ENCODE results near the gene NWD2.

Gene NWD2

DNA sequence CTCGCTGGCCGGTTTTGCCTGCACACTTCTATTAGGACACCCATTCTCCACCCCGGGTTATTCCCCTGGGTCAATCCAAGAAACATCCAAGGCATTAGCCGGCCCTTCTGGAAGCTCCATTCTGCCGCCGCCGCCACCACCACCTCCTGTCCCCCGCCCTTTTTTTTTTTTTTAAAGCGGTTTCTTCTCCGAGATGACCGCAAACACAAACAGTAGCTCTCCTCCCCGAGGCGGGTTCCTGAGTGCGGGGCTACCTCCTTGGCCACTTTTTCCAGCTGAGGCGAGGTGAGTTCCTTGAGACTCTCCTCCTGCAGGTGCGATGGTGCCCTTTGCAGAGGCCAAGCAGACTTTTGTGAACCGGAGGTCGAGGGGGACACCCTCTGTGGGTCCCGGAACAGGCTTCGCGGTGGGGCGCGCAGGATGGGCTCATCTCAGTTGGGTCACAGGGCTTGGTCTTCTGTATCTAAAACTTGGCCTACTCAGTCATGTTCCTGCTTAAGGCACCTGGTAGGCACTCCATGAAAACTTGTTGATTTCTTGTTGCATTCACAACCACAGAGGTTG is 930 bp downstream of the NWD2 start:
- Mint-ChIP-seq H3K4me1 (ENCODE audit: low read depth) (peaks cover 4% of the 10 kb centered on the region), H3K9me3 (no peaks in the 10 kb centered on the region), H3K4me3 (no peak overlapping the region), H3K27ac (no peak overlapping the region), H3K36me3 (ENCODE audit: low read depth) (no peaks in the 10 kb centered on the region), H3K27me3 (peaks cover 68% of the 10 kb centered on the region)
- DNase-seq = no peak

DNA sequence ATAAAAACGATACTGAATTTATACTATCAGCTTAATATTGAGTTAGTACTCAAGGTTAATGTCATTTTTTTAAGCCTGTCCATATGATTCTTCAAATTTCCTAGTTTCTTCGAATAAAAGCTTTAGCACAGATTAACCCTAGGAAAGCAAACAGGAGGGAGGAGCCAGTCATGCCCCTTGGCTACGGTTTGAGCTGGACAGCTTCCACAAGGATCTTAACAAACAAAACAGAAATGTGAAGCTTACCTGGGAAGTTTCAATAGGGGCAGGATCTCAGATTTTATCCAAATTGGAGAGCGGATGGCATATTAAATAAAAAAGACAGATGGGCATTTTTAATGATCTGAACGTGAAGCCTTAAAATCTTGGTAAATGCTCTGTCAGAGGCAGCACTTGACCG is 2.3 kb downstream of the NWD2 start:
- Mint-ChIP-seq H3K27me3 (peaks cover 61% of the 10 kb centered on the region), H3K9me3 (no peaks in the 10 kb centered on the region), H3K27ac (no peak overlapping the region), H3K36me3 (ENCODE audit: low read depth) (no peaks in the 10 kb centered on the region), H3K4me1 (ENCODE audit: low read depth) (peaks cover 4% of the 10 kb centered on the region), H3K4me3 (no peak overlapping the region)
- no peak for DNase-seq

DNA sequence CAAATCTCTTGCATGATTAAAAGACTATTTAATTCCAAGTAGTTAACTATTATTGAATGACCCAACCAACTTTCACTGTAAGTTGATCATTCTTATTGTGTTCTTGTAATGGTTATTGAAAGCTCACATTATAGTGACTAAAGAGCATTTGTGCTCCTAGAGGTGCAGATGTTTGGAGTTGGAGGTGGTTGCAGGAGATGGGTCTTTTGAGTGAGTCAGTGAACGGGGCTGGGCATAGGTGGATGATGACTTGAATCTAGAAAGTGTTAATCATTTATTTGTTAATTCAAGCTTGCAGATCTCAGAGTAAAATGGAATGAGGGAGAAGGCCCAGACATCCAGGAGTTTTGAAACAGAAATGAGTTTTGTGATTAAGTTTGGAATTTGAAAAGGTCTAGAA is 13.7 kb downstream of the NWD2 start:
- no peak overlapping the region for H3K27ac Mint-ChIP-seq
- DNase-seq = no peak
- H3K9me3 Mint-ChIP-seq = no peaks in the 10 kb centered on the region
- peaks cover 4% of the 10 kb centered on the region for H3K27me3 Mint-ChIP-seq
- H3K4me1 Mint-ChIP-seq (ENCODE audit: low read depth) = no peaks in the 10 kb centered on the region
- H3K36me3 Mint-ChIP-seq (ENCODE audit: low read depth) = no peaks in the 10 kb centered on the region
- no peak overlapping the region for H3K4me3 Mint-ChIP-seq

DNA sequence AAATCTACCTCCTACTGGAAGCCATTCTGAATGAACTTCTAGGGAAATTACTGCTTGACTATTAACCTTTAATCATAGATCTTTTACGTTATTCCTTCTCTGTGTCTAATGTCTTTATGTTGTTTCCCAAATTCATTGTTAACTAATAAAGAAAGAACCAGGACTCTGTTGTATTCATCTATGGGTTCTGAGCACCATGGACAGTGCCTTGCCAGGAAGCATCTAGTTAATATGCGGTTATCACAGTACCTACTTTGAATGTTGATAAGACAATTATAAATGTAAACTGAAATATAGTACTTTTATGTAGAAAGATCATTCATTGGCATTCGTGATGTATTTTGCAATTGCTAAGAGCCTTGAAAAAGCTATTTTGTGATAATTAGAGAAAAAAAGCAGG is 23.8 kb downstream of the NWD2 start:
- Mint-ChIP-seq H3K4me3 (no peak overlapping the region), H3K27ac (no peak overlapping the region), H3K27me3 (no peaks in the 10 kb centered on the region), H3K4me1 (ENCODE audit: low read depth) (no peaks in the 10 kb centered on the region), H3K9me3 (no peaks in the 10 kb centered on the region), H3K36me3 (ENCODE audit: low read depth) (no peaks in the 10 kb centered on the region)
- DNase-seq = no peak

DNA sequence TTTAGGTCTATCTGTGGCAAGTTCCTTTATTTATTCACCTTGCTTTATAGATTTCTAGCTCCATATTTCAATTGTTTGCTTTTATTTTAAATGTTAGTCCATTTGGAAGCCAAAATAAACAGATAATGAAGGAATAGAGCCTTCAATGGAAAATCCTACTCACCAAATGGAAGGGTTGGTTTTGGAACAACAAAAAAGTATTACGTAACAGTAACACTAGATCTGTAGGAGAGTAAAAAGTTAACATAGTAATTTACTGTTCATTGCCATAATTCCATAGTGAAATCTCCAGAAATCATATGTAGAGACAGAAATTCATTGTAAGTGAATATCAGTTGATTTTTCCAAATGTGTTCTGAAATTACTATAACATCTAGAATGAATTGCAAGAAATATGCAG is 34.6 kb downstream of the NWD2 start:
- DNase-seq = no peak
- Mint-ChIP-seq H3K27me3 (no peaks in the 10 kb centered on the region), H3K36me3 (ENCODE audit: low read depth) (no peaks in the 10 kb centered on the region), H3K9me3 (peaks cover 12% of the 10 kb centered on the region), H3K27ac (no peak overlapping the region), H3K4me1 (ENCODE audit: low read depth) (no peaks in the 10 kb centered on the region), H3K4me3 (no peak overlapping the region)

DNA sequence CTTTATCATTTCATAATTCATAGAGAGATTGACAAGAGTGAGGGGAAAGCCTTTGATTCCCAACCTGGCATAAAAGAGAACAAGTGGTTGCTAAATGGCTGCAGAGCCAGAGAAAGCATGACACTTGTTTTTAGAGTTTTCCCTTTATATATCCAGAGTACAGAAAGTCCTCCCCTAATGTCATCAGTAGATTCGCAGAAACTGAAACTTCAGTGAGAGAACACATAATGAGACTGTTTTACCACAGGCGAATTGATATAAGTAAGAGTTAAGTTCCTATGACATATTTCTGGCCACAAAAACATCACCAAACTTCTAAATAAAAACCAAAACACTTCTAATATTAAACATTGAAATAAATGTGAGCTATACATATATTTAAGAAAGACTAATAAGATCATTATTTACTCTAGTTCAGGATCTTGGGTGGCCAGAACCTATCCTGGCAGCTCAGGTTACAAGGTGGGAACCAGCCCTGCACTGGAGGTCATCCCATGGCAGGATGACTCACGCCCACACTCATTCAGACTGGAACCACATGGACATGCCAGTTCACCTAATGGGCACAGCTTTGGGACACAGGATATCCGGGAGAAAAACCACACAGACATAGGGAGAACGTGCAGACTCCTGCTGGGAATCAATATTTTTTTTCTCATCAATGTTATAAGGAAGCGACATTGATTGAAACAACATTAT is 35.5 kb downstream of the NWD2 start:
- Mint-ChIP-seq H3K27me3 (no peaks in the 10 kb centered on the region), H3K9me3 (peaks cover 12% of the 10 kb centered on the region), H3K27ac (no peak overlapping the region), H3K36me3 (ENCODE audit: low read depth) (no peaks in the 10 kb centered on the region), H3K4me1 (ENCODE audit: low read depth) (no peaks in the 10 kb centered on the region), H3K4me3 (no peak overlapping the region)
- DNase-seq = no peak

DNA sequence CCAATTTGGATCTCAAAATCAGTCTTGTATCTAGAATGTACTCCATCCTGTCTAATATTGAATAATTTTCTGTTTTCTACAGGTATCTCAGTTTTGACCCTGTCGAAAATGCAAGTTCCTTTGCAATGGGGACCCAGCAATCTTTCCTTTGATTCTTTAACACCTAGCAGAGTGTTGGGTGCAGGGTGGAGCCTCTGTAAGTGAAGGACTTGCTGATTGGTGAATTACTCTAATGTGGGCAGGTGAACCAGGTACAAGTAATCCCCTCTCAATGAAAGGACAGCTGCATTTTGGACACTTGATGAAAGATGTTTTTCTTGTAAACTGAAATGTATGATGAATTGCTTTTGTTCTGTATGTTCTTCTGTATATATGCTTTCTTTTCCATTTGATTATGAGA is 54.9 kb downstream of the NWD2 start:
- no peak overlapping the region for H3K27ac Mint-ChIP-seq
- no peaks in the 10 kb centered on the region for H3K4me1 Mint-ChIP-seq (ENCODE audit: low read depth)
- no peaks in the 10 kb centered on the region for H3K9me3 Mint-ChIP-seq
- peaks cover 6% of the 10 kb centered on the region for H3K27me3 Mint-ChIP-seq
- no peak for DNase-seq
- no peaks in the 10 kb centered on the region for H3K36me3 Mint-ChIP-seq (ENCODE audit: low read depth)
- no peak overlapping the region for H3K4me3 Mint-ChIP-seq

DNA sequence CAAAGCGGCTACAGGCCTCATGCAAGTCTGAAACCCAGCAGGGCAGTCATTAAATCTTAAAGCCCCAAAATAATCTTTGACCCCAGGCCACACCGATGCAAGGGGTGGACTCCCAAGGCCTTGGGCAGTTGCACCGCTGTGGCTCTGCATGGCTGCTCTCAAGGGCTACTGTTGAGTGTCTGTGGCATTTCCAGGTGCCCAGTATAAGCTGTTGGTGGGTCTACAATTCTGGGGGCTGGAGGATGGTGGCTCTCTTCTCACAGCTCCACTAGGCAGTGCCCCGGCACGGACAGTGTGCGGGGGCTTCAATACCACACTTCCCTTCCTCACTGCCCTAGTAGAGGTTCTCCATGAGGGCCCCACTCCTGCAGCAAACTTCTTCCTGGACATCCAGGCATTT is 60.1 kb downstream of the NWD2 start:
- peaks cover 7% of the 10 kb centered on the region for H3K9me3 Mint-ChIP-seq
- no peak overlapping the region for H3K27ac Mint-ChIP-seq
- H3K4me3 Mint-ChIP-seq = no peak overlapping the region
- peaks cover 8% of the 10 kb centered on the region for H3K27me3 Mint-ChIP-seq
- H3K4me1 Mint-ChIP-seq (ENCODE audit: low read depth) = no peaks in the 10 kb centered on the region
- DNase-seq = no peak
- no peaks in the 10 kb centered on the region for H3K36me3 Mint-ChIP-seq (ENCODE audit: low read depth)

DNA sequence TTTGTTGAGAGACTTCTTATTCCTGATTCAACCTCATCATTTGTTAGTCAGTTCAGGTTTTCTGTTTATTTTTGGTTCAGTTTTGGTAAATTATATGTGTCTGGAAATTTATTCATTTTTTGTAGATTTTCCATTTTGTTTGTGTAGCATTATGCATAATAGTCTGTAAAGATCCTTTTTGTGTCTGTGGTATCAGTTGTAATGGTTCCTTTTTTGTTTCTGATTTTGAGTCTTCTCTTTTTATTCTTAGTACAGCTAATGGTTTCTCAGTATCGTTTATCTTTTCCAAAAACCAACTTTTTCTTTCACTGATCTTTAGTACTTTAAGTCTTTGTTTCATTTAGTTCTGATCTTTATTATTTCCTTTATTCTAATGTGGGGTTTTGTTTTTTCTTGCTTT is 61.4 kb downstream of the NWD2 start:
- Mint-ChIP-seq H3K4me1 (ENCODE audit: low read depth) (no peaks in the 10 kb centered on the region), H3K27ac (no peak overlapping the region), H3K4me3 (no peak overlapping the region), H3K27me3 (peaks cover 8% of the 10 kb centered on the region), H3K36me3 (ENCODE audit: low read depth) (no peaks in the 10 kb centered on the region), H3K9me3 (peaks cover 10% of the 10 kb centered on the region)
- no peak for DNase-seq

DNA sequence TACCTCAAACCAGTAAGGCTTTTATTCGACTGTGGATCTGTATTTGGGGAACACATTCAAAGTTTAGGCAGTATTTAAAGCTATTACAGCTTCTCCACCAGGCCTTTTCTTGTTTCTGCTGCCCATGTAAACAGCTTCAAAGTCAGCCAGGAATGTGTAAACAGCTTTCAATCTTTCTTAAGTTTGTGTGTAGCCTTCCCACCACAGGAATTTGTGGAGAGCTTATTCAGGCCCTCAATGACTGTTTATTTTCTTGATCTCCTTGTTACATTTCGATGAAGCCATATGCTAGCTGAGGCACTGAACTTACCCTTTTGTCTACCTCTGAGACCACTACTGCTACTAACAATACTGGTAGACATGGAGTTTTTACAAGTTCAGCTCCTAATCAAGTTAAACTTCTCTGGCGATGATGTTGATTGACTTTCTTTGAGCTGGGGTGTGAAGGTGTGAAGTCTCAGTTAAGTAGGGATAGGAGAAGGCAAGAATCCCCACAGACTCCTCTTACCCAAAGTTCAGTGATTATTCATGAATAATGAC is 72.6 kb downstream of the NWD2 start:
- no peak for DNase-seq
- Mint-ChIP-seq H3K27me3 (peaks cover 14% of the 10 kb centered on the region), H3K4me3 (no peak overlapping the region), H3K4me1 (ENCODE audit: low read depth) (no peaks in the 10 kb centered on the region), H3K27ac (no peak overlapping the region), H3K36me3 (ENCODE audit: low read depth) (no peaks in the 10 kb centered on the region), H3K9me3 (no peaks in the 10 kb centered on the region)

DNA sequence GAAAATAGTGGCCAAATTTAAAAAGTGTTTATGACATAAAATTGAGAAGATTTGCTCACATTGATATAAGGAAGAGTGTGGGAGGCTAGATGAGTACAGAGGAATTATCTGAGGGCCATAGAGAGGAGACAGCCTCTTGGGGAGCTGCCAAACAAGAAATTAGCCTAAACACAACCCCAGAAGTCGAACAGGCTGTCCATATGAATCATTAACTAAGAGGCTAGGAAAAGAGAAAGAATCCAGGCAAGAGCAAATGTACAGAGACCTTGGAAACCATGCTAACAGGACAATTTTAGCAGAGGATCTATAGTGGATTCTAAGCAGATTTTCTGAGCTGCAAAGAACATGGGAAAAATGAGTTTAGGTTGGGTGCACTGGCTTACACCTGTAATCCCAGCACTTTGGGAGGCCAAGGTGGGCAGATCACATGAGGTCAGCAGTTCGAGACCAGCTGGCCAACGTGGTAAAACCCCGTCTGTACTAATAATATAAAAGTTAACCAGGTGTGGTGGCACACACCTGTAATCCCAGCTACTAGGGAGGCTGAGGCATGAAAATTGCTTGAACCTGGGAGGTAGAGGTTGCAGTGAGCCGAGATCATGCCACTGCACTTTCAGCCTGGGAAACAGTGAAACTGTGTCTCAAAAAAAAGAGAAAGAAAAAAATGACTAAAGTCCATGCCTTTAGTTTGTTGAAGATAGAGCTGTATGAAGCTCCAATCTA is 76.1 kb downstream of the NWD2 start:
- no peaks in the 10 kb centered on the region for H3K9me3 Mint-ChIP-seq
- H3K4me1 Mint-ChIP-seq (ENCODE audit: low read depth) = no peaks in the 10 kb centered on the region
- H3K4me3 Mint-ChIP-seq = no peak overlapping the region
- H3K36me3 Mint-ChIP-seq (ENCODE audit: low read depth) = no peaks in the 10 kb centered on the region
- H3K27ac Mint-ChIP-seq = no peak overlapping the region
- peaks cover 20% of the 10 kb centered on the region for H3K27me3 Mint-ChIP-seq
- DNase-seq = no peak

DNA sequence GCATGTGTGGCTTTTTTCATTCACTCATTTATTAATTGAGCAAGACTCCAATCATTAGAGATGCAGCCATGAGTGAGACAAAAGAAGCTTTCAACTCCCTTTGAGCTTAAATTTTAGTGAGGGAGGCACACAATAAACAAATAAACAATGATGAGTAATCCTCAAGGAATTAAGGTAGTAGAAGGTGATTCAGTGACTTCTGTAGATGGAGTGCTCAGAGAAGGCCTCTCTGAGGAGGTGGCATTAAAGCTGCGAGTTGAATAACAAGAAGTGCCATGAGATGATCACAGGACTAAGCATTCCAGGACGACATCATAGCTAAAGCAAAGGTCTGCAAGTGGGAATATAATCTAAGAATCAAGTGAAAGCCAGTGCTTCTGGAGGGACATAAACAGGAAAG is 77.6 kb downstream of the NWD2 start:
- DNase-seq = no peak
- Mint-ChIP-seq H3K4me1 (ENCODE audit: low read depth) (no peaks in the 10 kb centered on the region), H3K9me3 (no peaks in the 10 kb centered on the region), H3K27me3 (peaks cover 20% of the 10 kb centered on the region), H3K36me3 (ENCODE audit: low read depth) (no peaks in the 10 kb centered on the region), H3K27ac (no peak overlapping the region), H3K4me3 (no peak overlapping the region)

DNA sequence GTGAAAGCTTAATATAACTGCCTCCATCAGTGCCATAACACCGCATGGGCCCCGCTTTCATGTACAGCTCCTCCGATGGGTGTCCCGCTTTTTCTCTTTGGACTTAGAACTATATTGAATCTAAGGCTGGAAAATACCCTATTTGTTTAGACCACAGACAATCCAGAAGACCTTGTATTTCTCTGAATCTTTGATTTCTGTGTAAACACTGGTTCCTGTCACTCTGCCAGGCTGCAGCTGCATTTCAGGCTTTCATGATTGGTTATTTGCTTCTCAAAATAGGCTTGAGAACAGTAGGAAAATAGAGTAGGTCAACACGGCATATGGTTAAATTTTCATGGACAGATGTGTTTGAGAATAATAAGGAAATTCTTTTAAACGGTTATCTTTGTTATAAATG is 80.0 kb downstream of the NWD2 start:
- peaks cover 20% of the 10 kb centered on the region for H3K27me3 Mint-ChIP-seq
- DNase-seq = no peak
- no peaks in the 10 kb centered on the region for H3K4me1 Mint-ChIP-seq (ENCODE audit: low read depth)
- no peak overlapping the region for H3K27ac Mint-ChIP-seq
- H3K36me3 Mint-ChIP-seq (ENCODE audit: low read depth) = no peaks in the 10 kb centered on the region
- H3K4me3 Mint-ChIP-seq = no peak overlapping the region
- peaks cover 3% of the 10 kb centered on the region for H3K9me3 Mint-ChIP-seq

DNA sequence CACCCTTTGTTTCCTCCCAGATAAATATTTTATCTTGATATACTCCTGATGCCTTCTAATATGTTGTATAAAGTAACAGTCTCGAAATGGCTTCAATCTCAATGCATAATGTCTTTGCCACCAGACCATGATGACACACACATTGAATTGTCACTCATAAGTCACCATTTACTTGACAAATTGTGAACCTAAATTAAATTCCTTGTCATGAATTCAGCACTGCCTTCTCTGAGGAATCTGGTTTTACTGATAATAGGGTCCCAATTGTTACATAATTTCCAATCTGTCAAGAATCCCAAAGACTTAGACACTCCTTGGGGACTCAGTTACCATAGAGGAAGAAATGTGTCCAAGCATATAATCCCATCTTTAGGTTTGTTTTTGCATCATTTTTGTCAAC is 82.3 kb downstream of the NWD2 start:
- Mint-ChIP-seq H3K4me1 (ENCODE audit: low read depth) (no peaks in the 10 kb centered on the region), H3K4me3 (no peak overlapping the region), H3K27me3 (peaks cover 10% of the 10 kb centered on the region), H3K36me3 (ENCODE audit: low read depth) (no peaks in the 10 kb centered on the region), H3K9me3 (peaks cover 3% of the 10 kb centered on the region), H3K27ac (no peak overlapping the region)
- DNase-seq = no peak

DNA sequence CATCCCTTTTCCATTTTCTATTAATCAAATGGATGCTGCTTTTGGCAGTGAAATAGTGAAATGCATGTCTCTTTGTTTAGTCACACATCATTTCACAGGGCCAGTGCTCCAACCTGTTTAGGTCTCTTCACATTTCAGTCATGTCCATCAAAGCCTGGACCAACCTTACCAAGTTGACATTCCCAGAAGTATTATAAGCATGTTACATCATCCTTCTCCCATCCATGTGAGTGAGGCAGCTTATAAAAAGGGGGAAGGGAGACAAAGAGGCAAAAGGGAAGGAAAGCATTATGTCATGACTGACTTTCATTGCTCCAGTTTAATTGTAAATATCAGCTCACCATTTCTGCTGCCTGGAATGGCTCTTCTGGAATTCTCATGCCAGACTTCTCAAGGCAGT is 94.4 kb downstream of the NWD2 start:
- no peaks in the 10 kb centered on the region for H3K36me3 Mint-ChIP-seq (ENCODE audit: low read depth)
- no peak overlapping the region for H3K4me3 Mint-ChIP-seq
- H3K4me1 Mint-ChIP-seq (ENCODE audit: low read depth) = no peaks in the 10 kb centered on the region
- H3K27me3 Mint-ChIP-seq = no peaks in the 10 kb centered on the region
- peaks cover 4% of the 10 kb centered on the region for H3K9me3 Mint-ChIP-seq
- no peak for DNase-seq
- no peak overlapping the region for H3K27ac Mint-ChIP-seq

Data from activated T-cell treated with anti-CD3 and anti-CD28 coated beads, Interleukin-2, amount 50 U/mL, for 24 hours (primary cell).